Medulla oblongata (tissue), 1 donor: Measurements from ENCODE around the gene HOXD1.

ENCODE experiments used
- DNase-seq: peaks from one replicate; pipeline ENCODE4 v3.0.0-alpha.2; 2015; ENCODE audit errors: extremely low spot score

Gene HOXD1

GRCh38 chr2:176182671-176183070 lies 5.8 kb upstream of the HOXD1 start:
- no peak for DNase-seq

GRCh38 chr2:176184749-176185148 lies 3.7 kb upstream of the HOXD1 start:
- no peak for DNase-seq

GRCh38 chr2:176186024-176186423 lies 2.4 kb upstream of the HOXD1 start:
- no peak for DNase-seq

GRCh38 chr2:176187200-176187898 lies 1.1 kb upstream of the HOXD1 start:
- DNase-seq, result peak; percentile 65

- no peak for DNase-seq
These were observed 559 bp downstream of the HOXD1 start for GRCh38 chr2:176188774-176189680.

GRCh38 chr2:176189681-176190641 lies 1.5 kb downstream of the HOXD1 start:
- DNase-seq, result no peak

GRCh38 chr2:176192351-176192750 lies 3.9 kb downstream of the HOXD1 start:
- no peak for DNase-seq

- peak; percentile 81 for DNase-seq
These were observed 4.6 kb downstream of the HOXD1 start for GRCh38 chr2:176193048-176193447.

- DNase-seq, result no peak
These were observed 11.4 kb downstream of the HOXD1 start for GRCh38 chr2:176199902-176200301.

GRCh38 chr2:176200971-176201370 lies 12.5 kb downstream of the HOXD1 start:
- DNase-seq, result no peak

GRCh38 chr2:176202491-176202890 lies 14.0 kb downstream of the HOXD1 start:
- no peak for DNase-seq

GRCh38 chr2:176205126-176205525 lies 16.7 kb downstream of the HOXD1 start:
- DNase-seq, result no peak

GRCh38 chr2:176206136-176206535 lies 17.7 kb downstream of the HOXD1 start:
- DNase-seq, result no peak

- no peak for DNase-seq
These were observed 18.2 kb downstream of the HOXD1 start for GRCh38 chr2:176206682-176207081.

GRCh38 chr2:176211110-176211509 lies 22.6 kb downstream of the HOXD1 start:
- DNase-seq, result no peak

- no peak for DNase-seq
These were observed 23.8 kb downstream of the HOXD1 start for GRCh38 chr2:176212276-176212675.

GRCh38 chr2:176213406-176213805 lies 24.9 kb downstream of the HOXD1 start:
- DNase-seq, result no peak

GRCh38 chr2:176227874-176228273 lies 39.4 kb downstream of the HOXD1 start:
- no peak for DNase-seq

- no peak for DNase-seq
These were observed 45.7 kb downstream of the HOXD1 start for GRCh38 chr2:176234156-176234555.

- no peak for DNase-seq
These were observed 46.5 kb downstream of the HOXD1 start for GRCh38 chr2:176234940-176235339.

GRCh38 chr2:176237456-176237855 lies 49.0 kb downstream of the HOXD1 start:
- DNase-seq, result no peak

GRCh38 chr2:176239031-176239430 lies 50.6 kb downstream of the HOXD1 start:
- no peak for DNase-seq
